ENCODE measurements around the gene TXNRD1. TPM values are rescaled to one million over a fixed set of nuclear protein-coding genes. Genes with fewer than 3 reads are reported as not detected.
A peak's percentile ranks its signal among the peaks of the same experiment; 100 is the strongest.

TXNRD1 gene
- total RNA-seq, 1 experiment from 2014 or later = 69.4 TPM

DNA sequence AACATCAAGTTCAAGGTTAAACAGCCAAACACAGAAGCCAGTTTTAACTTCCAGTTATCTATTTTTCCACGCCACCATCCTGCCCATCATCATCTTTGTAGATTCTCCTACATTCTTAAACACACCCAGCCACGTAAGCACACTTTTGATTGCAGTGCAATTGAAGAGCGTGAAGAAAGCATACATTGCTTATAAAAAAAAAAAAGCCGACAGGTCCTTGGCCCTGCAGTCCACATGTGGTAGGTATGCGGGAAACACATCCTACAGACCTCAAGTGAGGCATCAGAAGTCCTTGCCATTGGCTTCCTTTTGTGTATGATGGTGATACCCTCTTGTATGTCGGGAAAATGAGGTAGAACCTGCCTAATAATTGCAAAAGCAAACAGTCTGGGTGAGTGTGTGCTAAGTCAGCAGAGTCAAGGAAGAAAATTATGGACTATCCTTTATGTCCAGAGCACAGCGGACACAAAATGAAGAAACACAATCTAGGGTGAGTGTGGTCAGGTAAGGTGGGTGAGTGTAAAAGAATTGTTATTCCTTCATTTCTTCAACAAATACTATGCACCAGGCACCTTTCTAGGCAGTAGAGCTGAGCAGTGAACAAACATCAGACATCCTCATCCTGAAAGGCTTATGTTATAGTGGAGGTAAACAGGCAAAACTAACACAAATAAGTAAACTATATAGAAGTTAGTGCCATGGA is 139.4 kb downstream of the TXNRD1 start:
- H3K4me3 ChIP-seq (ENCODE audit: low read length) = no peak overlapping the region
- no peak for DNase-seq
- no peak overlapping the region for H3K9ac ChIP-seq (ENCODE audit: low read length)
- H3K79me2 ChIP-seq (ENCODE audit: low read length) = no peaks in the 10 kb centered on the region
- peaks cover 9% of the 10 kb centered on the region; the same call in 1 of the 2 replicates for H3K36me3 ChIP-seq (ENCODE audit: insufficient read depth, low read length)
- no peaks in the 10 kb centered on the region for H3K9me3 ChIP-seq (ENCODE audit: low read length)
- H2AFZ ChIP-seq (ENCODE audit: low read length) = no peak overlapping the region
- no peak overlapping the region for H3K27ac ChIP-seq (ENCODE audit: low read length)
- no peaks in the 10 kb centered on the region for H3K27me3 ChIP-seq (ENCODE audit: low read length)
- H3K9me2 ChIP-seq (replicated peaks; ENCODE audit: insufficient read depth, low read length) = no peaks in the 10 kb centered on the region
- H3K4me2 ChIP-seq (ENCODE audit: low read depth, low read length, poor library complexity, severe bottlenecking) = no peak overlapping the region
- 0 out of 2 replicates have a peak, but pooled peaks cover 7% of the 10 kb centered on the region for H4K20me1 ChIP-seq (ENCODE audit: insufficient read depth, low read depth, low read length)
- peaks cover 15% of the 10 kb centered on the region for H3K4me1 ChIP-seq (ENCODE audit: low read length)

DNA sequence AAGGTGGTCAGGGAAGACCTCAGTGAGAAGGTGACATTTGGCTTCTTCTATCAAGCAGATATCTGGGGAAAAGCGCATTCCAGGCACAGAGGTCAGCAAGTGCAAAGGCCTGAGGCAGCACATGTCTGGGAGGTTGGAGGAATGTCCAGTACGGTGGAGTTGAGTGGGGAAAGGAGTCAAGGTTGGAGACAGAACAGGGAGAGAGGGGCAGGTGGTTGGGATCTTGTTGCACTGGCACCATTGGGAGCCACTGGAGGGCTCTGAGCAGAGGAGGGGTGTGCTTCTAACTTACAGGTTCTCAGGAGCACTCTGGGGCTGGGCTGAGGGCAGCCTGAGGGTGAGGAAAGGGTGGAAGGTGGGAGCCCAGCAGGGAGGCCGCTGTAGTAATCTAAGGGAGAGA is 140.1 kb downstream of the TXNRD1 start:
- DNase-seq = no peak
- no peaks in the 10 kb centered on the region for H3K9me3 ChIP-seq (ENCODE audit: low read length)
- H3K27ac ChIP-seq (ENCODE audit: low read length) = no peak overlapping the region
- no peaks in the 10 kb centered on the region for H3K9me2 ChIP-seq (replicated peaks; ENCODE audit: insufficient read depth, low read length)
- peaks cover 9% of the 10 kb centered on the region for H3K4me1 ChIP-seq (ENCODE audit: low read length)
- H3K36me3 ChIP-seq (ENCODE audit: insufficient read depth, low read length) = peaks cover 3% of the 10 kb centered on the region; the same call in 1 of the 2 replicates
- 0 out of 2 replicates have a peak, but pooled peaks cover 7% of the 10 kb centered on the region for H4K20me1 ChIP-seq (ENCODE audit: insufficient read depth, low read depth, low read length)
- no peaks in the 10 kb centered on the region for H3K79me2 ChIP-seq (ENCODE audit: low read length)
- no peak overlapping the region for H3K9ac ChIP-seq (ENCODE audit: low read length)
- no peak overlapping the region for H3K4me3 ChIP-seq (ENCODE audit: low read length)
- H3K4me2 ChIP-seq (ENCODE audit: low read depth, low read length, poor library complexity, severe bottlenecking) = no peak overlapping the region
- no peaks in the 10 kb centered on the region for H3K27me3 ChIP-seq (ENCODE audit: low read length)
- no peak overlapping the region for H2AFZ ChIP-seq (ENCODE audit: low read length)

DNA sequence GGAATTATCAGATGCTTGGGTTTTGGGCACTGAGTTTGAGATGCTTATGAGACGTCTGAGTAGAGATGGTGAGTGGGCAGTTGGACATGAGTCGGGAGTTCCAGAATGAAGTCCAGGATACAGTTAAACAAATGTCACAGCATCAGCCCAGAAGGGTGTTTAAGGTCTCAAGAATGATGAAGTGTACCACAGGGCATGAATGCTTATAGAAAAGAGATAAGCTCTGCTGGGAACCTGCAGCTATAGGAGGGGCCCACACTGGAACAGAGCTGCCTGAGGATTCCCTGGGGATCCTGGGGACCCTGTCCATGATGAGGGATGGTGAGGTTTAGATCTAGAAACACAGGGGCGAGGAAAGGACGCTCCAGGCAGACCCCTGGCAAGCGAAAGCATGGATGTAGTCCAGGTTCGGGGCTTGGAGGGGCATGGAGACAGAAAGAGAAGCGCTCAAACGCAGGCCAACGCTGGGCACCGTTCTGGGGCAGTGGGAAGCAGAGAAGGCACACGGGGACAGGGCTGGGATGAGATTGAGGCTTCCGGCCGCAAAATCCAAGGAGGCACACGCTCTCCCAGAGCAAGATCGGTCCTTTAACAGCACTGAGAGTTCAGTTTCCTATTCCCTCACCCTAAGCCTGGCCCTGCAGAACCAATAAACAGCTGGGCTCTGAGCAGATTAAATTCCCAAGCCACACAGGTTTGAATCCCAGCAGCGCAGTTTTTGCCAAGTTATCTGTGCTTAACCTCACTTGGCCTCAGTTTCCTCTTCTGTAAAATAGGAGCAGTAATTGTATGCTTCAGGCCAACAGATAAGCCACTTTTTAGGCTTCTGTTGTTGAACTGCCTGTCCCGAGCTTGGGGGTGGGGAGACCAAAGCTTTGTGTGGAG is 140.9 kb downstream of the TXNRD1 start:
- no peak for DNase-seq

DNA sequence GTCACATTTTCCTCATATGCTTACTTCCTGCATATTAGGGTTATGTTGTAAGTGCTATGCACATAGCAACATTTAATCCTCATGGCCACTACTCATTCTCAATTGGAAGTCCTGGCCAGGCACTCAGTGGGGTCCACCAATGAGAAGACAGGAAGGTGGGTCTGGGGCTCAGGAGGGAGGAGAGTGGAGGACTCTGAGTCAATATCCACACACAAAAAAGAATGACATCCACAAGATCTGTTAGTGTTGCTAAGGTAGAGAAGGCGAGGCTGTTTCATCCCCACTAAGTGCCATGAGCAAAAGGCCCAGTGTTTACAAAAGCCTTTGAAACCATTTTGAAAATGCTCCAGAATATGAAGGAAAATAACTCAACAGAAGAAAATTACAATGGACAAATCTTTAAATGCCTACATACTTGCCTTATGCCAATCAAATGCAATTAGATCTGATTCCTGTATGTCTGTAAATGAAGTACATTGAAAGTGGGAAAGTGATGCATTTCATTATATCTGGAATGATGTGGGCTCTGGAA is 141.9 kb downstream of the TXNRD1 start:
- no peak for DNase-seq
- no peaks in the 10 kb centered on the region for H3K9me2 ChIP-seq (replicated peaks; ENCODE audit: insufficient read depth, low read length)
- no peak overlapping the region for H2AFZ ChIP-seq (ENCODE audit: low read length)
- no peaks in the 10 kb centered on the region for H3K9me3 ChIP-seq (ENCODE audit: low read length)
- H3K27ac ChIP-seq (ENCODE audit: low read length) = no peak overlapping the region
- H3K4me2 ChIP-seq (ENCODE audit: low read depth, low read length, poor library complexity, severe bottlenecking) = no peak overlapping the region
- 0 out of 2 replicates have a peak, but pooled peaks cover 3% of the 10 kb centered on the region for H4K20me1 ChIP-seq (ENCODE audit: insufficient read depth, low read depth, low read length)
- no peaks in the 10 kb centered on the region; the same call in 1 of the 2 replicates for H3K36me3 ChIP-seq (ENCODE audit: insufficient read depth, low read length)
- no peaks in the 10 kb centered on the region for H3K4me1 ChIP-seq (ENCODE audit: low read length)
- no peak overlapping the region for H3K4me3 ChIP-seq (ENCODE audit: low read length)
- H3K9ac ChIP-seq (ENCODE audit: low read length) = no peak overlapping the region
- no peaks in the 10 kb centered on the region for H3K27me3 ChIP-seq (ENCODE audit: low read length)
- H3K79me2 ChIP-seq (ENCODE audit: low read length) = no peaks in the 10 kb centered on the region

More for the DNA sequence above, 140.9 kb downstream of the TXNRD1 start:
- H2AFZ ChIP-seq (ENCODE audit: low read length) = no peak overlapping the region
- no peak overlapping the region for H3K9ac ChIP-seq (ENCODE audit: low read length)
- H4K20me1 ChIP-seq (ENCODE audit: insufficient read depth, low read depth, low read length) = 0 out of 2 replicates have a peak, but pooled peaks cover 7% of the 10 kb centered on the region
- H3K27ac ChIP-seq (ENCODE audit: low read length) = no peak overlapping the region
- H3K9me2 ChIP-seq (replicated peaks; ENCODE audit: insufficient read depth, low read length) = no peaks in the 10 kb centered on the region
- H3K79me2 ChIP-seq (ENCODE audit: low read length) = no peaks in the 10 kb centered on the region
- no peaks in the 10 kb centered on the region; the same call in 1 of the 2 replicates for H3K36me3 ChIP-seq (ENCODE audit: insufficient read depth, low read length)
- H3K4me1 ChIP-seq (ENCODE audit: low read length) = peaks cover under 1% of the 10 kb centered on the region; the same call in 1 of the 2 replicates
- H3K4me2 ChIP-seq (ENCODE audit: low read depth, low read length, poor library complexity, severe bottlenecking) = no peak overlapping the region
- H3K27me3 ChIP-seq (ENCODE audit: low read length) = no peaks in the 10 kb centered on the region
- H3K9me3 ChIP-seq (ENCODE audit: low read length) = no peaks in the 10 kb centered on the region
- H3K4me3 ChIP-seq (ENCODE audit: low read length) = no peak overlapping the region

DNA sequence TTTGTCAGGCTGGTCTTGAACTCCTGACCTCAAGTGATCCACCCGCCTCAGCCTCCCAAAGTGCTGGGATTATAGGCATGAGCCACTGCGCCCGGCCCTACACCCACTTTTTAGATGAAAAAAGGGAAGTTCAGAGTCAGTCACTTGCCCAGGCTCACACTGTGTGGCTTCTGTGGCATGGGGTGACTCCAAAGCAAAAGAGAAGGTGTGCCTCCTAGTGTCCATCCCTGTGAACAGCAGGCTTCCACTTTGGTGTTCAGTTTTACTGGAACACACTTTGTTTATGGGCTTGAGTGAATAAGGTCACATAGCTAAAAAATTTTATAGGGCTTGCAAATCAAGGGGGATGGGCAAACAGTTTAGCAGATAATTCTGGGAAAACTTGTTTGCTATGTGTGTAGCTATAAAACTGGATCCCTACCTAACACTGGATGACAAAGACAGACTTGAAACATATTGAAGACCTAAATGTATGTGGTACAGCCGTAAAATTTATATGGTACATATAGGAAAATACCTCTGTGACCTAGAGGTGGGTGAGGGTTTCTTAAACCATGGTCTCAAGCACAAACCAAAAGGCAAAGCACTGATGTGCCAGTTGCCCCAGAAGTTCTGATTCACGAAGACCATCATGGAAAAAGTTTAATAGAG is 142.9 kb downstream of the TXNRD1 start:
- no peak overlapping the region for H3K4me2 ChIP-seq (ENCODE audit: low read depth, low read length, poor library complexity, severe bottlenecking)
- H3K27me3 ChIP-seq (ENCODE audit: low read length) = no peaks in the 10 kb centered on the region
- DNase-seq = peak; percentile 92
- H4K20me1 ChIP-seq (ENCODE audit: insufficient read depth, low read depth, low read length) = no peaks in the 10 kb centered on the region
- H3K9me3 ChIP-seq (ENCODE audit: low read length) = no peaks in the 10 kb centered on the region
- H3K4me1 ChIP-seq (ENCODE audit: low read length) = no peaks in the 10 kb centered on the region
- H3K79me2 ChIP-seq (ENCODE audit: low read length) = no peaks in the 10 kb centered on the region
- no peak overlapping the region for H3K27ac ChIP-seq (ENCODE audit: low read length)
- H3K4me3 ChIP-seq (ENCODE audit: low read length) = no peak overlapping the region
- H3K36me3 ChIP-seq (ENCODE audit: insufficient read depth, low read length) = no peaks in the 10 kb centered on the region
- H3K9me2 ChIP-seq (replicated peaks; ENCODE audit: insufficient read depth, low read length) = no peaks in the 10 kb centered on the region
- no peak overlapping the region for H3K9ac ChIP-seq (ENCODE audit: low read length)
- no peak overlapping the region for H2AFZ ChIP-seq (ENCODE audit: low read length)

DNA sequence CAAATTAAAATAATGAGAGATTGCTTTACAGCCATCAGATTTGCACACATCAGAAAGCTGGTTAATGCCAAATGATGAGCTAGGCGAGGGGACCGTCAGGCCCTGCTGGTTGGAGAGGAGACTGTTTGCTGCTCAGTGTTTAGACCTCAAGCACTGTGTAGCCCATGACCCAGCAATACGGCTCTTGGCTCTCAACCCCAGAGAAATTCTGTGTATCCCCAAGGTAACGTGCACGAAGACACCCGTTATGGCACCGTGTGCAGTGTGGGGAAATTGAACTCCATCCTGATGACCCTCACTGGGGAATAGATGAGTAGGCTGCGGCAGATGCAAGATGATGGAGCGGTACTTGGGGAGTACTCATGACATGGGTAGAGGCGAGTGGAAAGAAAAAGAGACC is 143.6 kb downstream of the TXNRD1 start:
- H3K4me2 ChIP-seq (ENCODE audit: low read depth, low read length, poor library complexity, severe bottlenecking) = no peak overlapping the region
- H3K36me3 ChIP-seq (ENCODE audit: insufficient read depth, low read length) = no peaks in the 10 kb centered on the region
- no peak overlapping the region for H2AFZ ChIP-seq (ENCODE audit: low read length)
- no peaks in the 10 kb centered on the region for H4K20me1 ChIP-seq (ENCODE audit: insufficient read depth, low read depth, low read length)
- H3K9me2 ChIP-seq (replicated peaks; ENCODE audit: insufficient read depth, low read length) = no peaks in the 10 kb centered on the region
- no peaks in the 10 kb centered on the region for H3K27me3 ChIP-seq (ENCODE audit: low read length)
- no peaks in the 10 kb centered on the region for H3K79me2 ChIP-seq (ENCODE audit: low read length)
- no peak overlapping the region for H3K4me3 ChIP-seq (ENCODE audit: low read length)
- H3K4me1 ChIP-seq (ENCODE audit: low read length) = no peaks in the 10 kb centered on the region
- no peaks in the 10 kb centered on the region for H3K9me3 ChIP-seq (ENCODE audit: low read length)
- H3K9ac ChIP-seq (ENCODE audit: low read length) = no peak overlapping the region
- no peak for DNase-seq
- H3K27ac ChIP-seq (ENCODE audit: low read length) = no peak overlapping the region

DNA sequence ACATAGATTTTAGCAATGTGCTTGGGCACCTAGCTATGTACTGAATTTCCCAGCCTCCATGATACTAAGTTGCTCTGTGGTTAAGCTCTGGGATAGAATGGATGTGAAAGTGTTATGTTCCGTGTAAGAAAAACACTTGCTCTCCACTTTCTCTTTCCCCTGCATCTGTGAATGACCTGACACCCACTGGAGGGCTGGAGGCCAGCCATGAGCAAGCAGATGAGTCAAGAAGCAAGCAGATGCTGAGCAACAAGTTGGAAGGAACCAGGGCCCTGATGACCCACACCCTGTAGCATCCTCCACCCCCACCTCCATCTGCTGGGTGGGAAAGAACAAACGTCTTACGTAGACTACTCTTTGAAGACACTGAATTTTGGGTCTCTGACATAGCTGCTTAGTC is 144.6 kb downstream of the TXNRD1 start:
- no peaks in the 10 kb centered on the region for H3K27me3 ChIP-seq (ENCODE audit: low read length)
- no peak overlapping the region for H3K4me2 ChIP-seq (ENCODE audit: low read depth, low read length, poor library complexity, severe bottlenecking)
- H3K9me3 ChIP-seq (ENCODE audit: low read length) = no peaks in the 10 kb centered on the region
- no peak for DNase-seq
- H4K20me1 ChIP-seq (ENCODE audit: insufficient read depth, low read depth, low read length) = no peaks in the 10 kb centered on the region
- no peak overlapping the region for H3K4me3 ChIP-seq (ENCODE audit: low read length)
- no peak overlapping the region for H2AFZ ChIP-seq (ENCODE audit: low read length)
- no peak overlapping the region for H3K9ac ChIP-seq (ENCODE audit: low read length)
- no peaks in the 10 kb centered on the region for H3K9me2 ChIP-seq (replicated peaks; ENCODE audit: insufficient read depth, low read length)
- H3K79me2 ChIP-seq (ENCODE audit: low read length) = no peaks in the 10 kb centered on the region
- H3K36me3 ChIP-seq (ENCODE audit: insufficient read depth, low read length) = no peaks in the 10 kb centered on the region
- no peaks in the 10 kb centered on the region for H3K4me1 ChIP-seq (ENCODE audit: low read length)
- H3K27ac ChIP-seq (ENCODE audit: low read length) = no peak overlapping the region

Measured in Karpas-422 (cell line).